Endothelial cell of umbilical vein (primary cell): Measurements from ENCODE around the gene TLR8. TPM values are rescaled to one million over a fixed set of nuclear protein-coding genes. Genes with fewer than 3 reads are reported as not detected.

ENCODE experiments used
- BruUV-seq: library from RNA; stranded (reverse); fragments of 400-500 nt; replicated peaks from 2 replicates; lab custom pipeline; 2021; lab: Mats Ljungman, UMichigan
- CTCF ChIA-PET: fragments of 300-600, 350-600 bp; sonication (Branson Sonifier 250); formaldehyde crosslinking; loops from one replicate; lab custom pipeline; 2021; ENCODE audit warnings: antibody characterized with exemption, inconsistent platforms; lab: Charles Lee
- POLR2A ChIA-PET: fragments of 300-600, 350-600 bp; sonication (Branson Sonifier 250); formaldehyde crosslinking; loops from one replicate; lab custom pipeline; 2021; ENCODE audit warnings: antibody characterized with exemption, inconsistent platforms; lab: Charles Lee
- DNase-seq: peaks from one replicate; pipeline ENCODE4 v3.0.0-alpha.2; 2011; ENCODE audit warnings: low read depth, low spot score
- FAIRE-seq: peaks from 2 replicates; lab custom pipeline; 2011; peaks lifted over from hg19 to GRCh38; lab: Jason Lieb, UNC
- H2AFZ ChIP-seq: 2 replicates; pipeline ENCODE4 v1.6.0; 2012; ENCODE audit warnings: low read depth, low read length, control low read depth, inconsistent platforms
- H3K27ac ChIP-seq: 2 replicates; pipeline ENCODE4 v1.5.1; 2011; ENCODE audit warnings: low read depth, mild to moderate bottlenecking, control low read depth, low read length, moderate library complexity; ENCODE audit not compliant: insufficient read depth
- H3K27me3 ChIP-seq, 2 experiments: 2 replicates each; pipeline versions ENCODE4 v1.6.0 to v1.6.1; 2011; ENCODE audit warnings: low read length in 2 of 2, mixed read lengths in 1 of 2; ENCODE audit not compliant: control insufficient read depth in 2 of 2, insufficient read depth in 2 of 2
- H3K36me3 ChIP-seq, 2 experiments: 2 replicates in 1 of 2; 3 replicates in 1 of 2; pipeline ENCODE4 v1.5.1; 2011; ENCODE audit warnings: low read length in 2 of 2, mild to moderate bottlenecking in 1 of 2, moderate library complexity in 1 of 2; ENCODE audit not compliant: control insufficient read depth in 2 of 2, insufficient read depth in 2 of 2; ENCODE audit errors: extremely low read depth in 1 of 2
- H3K4me1 ChIP-seq: 3 replicates; pipeline ENCODE4 v1.5.1; 2011; ENCODE audit warnings: mild to moderate bottlenecking, low read length; ENCODE audit not compliant: control insufficient read depth, insufficient read depth; ENCODE audit errors: extremely low read depth
- H3K4me2 ChIP-seq: 2 replicates; pipeline ENCODE4 v1.6.1; 2011; ENCODE audit warnings: low read length, control low read depth, mixed read lengths; ENCODE audit not compliant: insufficient read depth
- H3K4me3 ChIP-seq, 3 experiments: fragments of 200-600 bp in 1 of 3; sonication (generic), shearing (Covaris generic) in 1 of 3; replicated peaks in 1 of 3; 2 replicates each; pipeline ENCODE4 v1.5.1; 2011 to 2016; ENCODE audit warnings: control low read depth in 3 of 3, low read length in 3 of 3, mild to moderate bottlenecking in 2 of 3, inconsistent platforms in 1 of 3, low read depth in 1 of 3, moderate library complexity in 1 of 3; ENCODE audit not compliant: insufficient read depth in 1 of 3
- H3K79me2 ChIP-seq: 2 replicates; pipeline ENCODE4 v1.6.0; 2012; ENCODE audit warnings: low read length, inconsistent platforms; ENCODE audit not compliant: control insufficient read depth, insufficient read depth
- H3K9ac ChIP-seq: replicated peaks from 2 replicates; pipeline ENCODE3; 2011; ENCODE audit warnings: low read length, control low read depth; ENCODE audit not compliant: insufficient read depth; ENCODE audit errors: extremely low read depth
- H3K9me1 ChIP-seq: replicated peaks from 3 replicates; pipeline ENCODE4 v1.6.0; 2011; ENCODE audit warnings: mild to moderate bottlenecking, low read length; ENCODE audit not compliant: control insufficient read depth, insufficient read depth; ENCODE audit errors: extremely low read depth
- H3K9me3 ChIP-seq: replicated peaks from 2 replicates; pipeline ENCODE4 v1.5.1; 2012; ENCODE audit warnings: low read length, inconsistent platforms; ENCODE audit not compliant: control insufficient read depth, insufficient read depth
- H4K20me1 ChIP-seq: replicated peaks from 2 replicates; pipeline ENCODE3; 2011; ENCODE audit warnings: mild to moderate bottlenecking, low read length; ENCODE audit not compliant: control insufficient read depth, insufficient read depth; ENCODE audit errors: extremely low read depth
- EZH2 ChIP-seq: IDR thresholded peaks from 2 replicates; pipeline ENCODE4 v1.6.1; 2012; ENCODE audit warnings: borderline replicate concordance, low read depth, mild to moderate bottlenecking, moderate library complexity, low read length, inconsistent platforms; ENCODE audit not compliant: severe bottlenecking
- FOS ChIP-seq: IDR thresholded peaks from 2 replicates; pipeline ENCODE4 v1.6.1; 2011; ENCODE audit warnings: mild to moderate bottlenecking, low read length, moderate library complexity, borderline replicate concordance; ENCODE audit not compliant: insufficient read depth
- GATA2 ChIP-seq: IDR thresholded peaks from 2 replicates; pipeline ENCODE4 v1.7.0; 2011; ENCODE audit warnings: low read depth, mild to moderate bottlenecking, moderate library complexity, mixed read lengths, low read length; ENCODE audit not compliant: insufficient read length, insufficient read depth
- JUN ChIP-seq: IDR thresholded peaks from 2 replicates; pipeline ENCODE4 v1.6.1; 2011; ENCODE audit warnings: borderline replicate concordance, low read depth; ENCODE audit not compliant: insufficient read length, insufficient read depth
- MYC ChIP-seq: IDR thresholded peaks from one replicate; pipeline ENCODE4 v1.6.1; 2011; ENCODE audit warnings: mild to moderate bottlenecking, low read depth, low read length
- POLR2A ChIP-seq: IDR thresholded peaks from 2 replicates; pipeline ENCODE4 v1.6.1; 2012; ENCODE audit warnings: low read depth, mild to moderate bottlenecking, control low read depth, low read length
- POLR2AphosphoS5 ChIP-seq: IDR thresholded peaks from 2 replicates; pipeline ENCODE4 v1.6.1; 2012; ENCODE audit warnings: low read depth, mild to moderate bottlenecking, control low read depth, low read length, moderate library complexity; ENCODE audit not compliant: insufficient read depth
- dilution Hi-C: fragments of 300-500 bp; cut with MboI; formaldehyde crosslinking; loops from one replicate; pipeline ENCODE4 v1.15.0; 2019; ENCODE audit warnings: low sequenced_read_pairs; ENCODE audit not compliant: extremely low pct_ligation_motif_present
- intact Hi-C: fragments of 100-400 bp; cut with micrococcal nuclease; formaldehyde crosslinking; loops from one replicate; pipeline ENCODE4 v1.10.0; 2022
- polyA plus RNA-seq, 4 experiments: library from polyadenylated mRNA; depleted of rRNA in 3 of 4; stranded (reverse) in 3 of 4; unstranded in 1 of 4; fragments of >200 nt; gene quantifications; 2 replicates each; pipeline versions ENCODE4 v1.2.1 to v1.2.3, GENCODE V29; 2011 to 2012; ENCODE audit warnings: missing spikeins in 1 of 4
- total RNA-seq: library from RNA; stranded (reverse); gene quantifications from 2 replicates; pipeline ENCODE4 v1.2.3, GENCODE V29; 2021
- TF ChIP-seq, protein P1 (sequence below): IDR thresholded peaks from 2 replicates; pipeline ENCODE4 v1.6.1; 2011; ENCODE audit not compliant: insufficient read depth, insufficient read length
- TF ChIP-seq, protein P2 (sequence below), 2 donors: IDR thresholded peaks; 1 replicate in 1 of 2; 2 replicates in 1 of 2; pipeline ENCODE4 v1.5.1; 2011; ENCODE audit warnings: low read length in 2 of 2, mild to moderate bottlenecking in 2 of 2, moderate library complexity in 2 of 2, control low read depth in 1 of 2, inconsistent platforms in 1 of 2, low read depth in 1 of 2; ENCODE audit not compliant: insufficient read depth in 1 of 2; ENCODE audit errors: extremely low read depth in 1 of 2

The TLR8 gene
- total and polyA plus RNA-seq, 2 donors (not counting 3 experiments of a cell fraction or from before 2014, with no cell fraction given): not detected

DNA sequence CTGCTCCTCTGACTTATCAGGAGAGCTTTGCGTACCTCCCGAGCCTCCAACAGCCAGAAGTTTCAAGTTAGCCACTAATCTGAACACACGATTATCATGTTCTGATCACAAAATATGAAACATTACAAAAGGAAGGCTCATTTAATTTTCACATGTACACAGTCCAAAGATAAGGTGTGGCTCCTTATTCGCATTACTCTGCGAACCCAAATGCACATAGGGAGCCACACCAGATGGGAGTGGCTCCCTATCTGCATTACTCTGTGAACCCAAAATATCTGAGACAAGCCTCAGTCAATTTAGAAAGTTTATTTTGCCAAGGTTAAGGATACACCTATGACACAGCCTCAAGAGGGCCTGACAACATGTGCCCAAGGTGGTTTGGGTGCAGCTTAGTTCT lies 28.4 kb downstream of the TLR8 start:
- Histone ChIP-seq H3K4me1 (no peaks in the 10 kb centered on the region), H3K4me3 (no peak overlapping the region), H3K79me2 (no peaks in the 10 kb centered on the region), H3K9ac (no peak overlapping the region), H3K27me3 (no peaks in the 10 kb centered on the region), H3K9me3 (no peaks in the 10 kb centered on the region), H4K20me1 (no peaks in the 10 kb centered on the region), H3K36me3 (no peaks in the 10 kb centered on the region), H3K9me1 (no peaks in the 10 kb centered on the region), H3K4me2 (no peak overlapping the region), H2AFZ (no peak overlapping the region), H3K27ac (no peak overlapping the region)
- intact Hi-C loops (no loop called here), dilution Hi-C loops (no loop called here)
- CTCF ChIA-PET: no interaction called here
- FAIRE-seq (no peak), DNase-seq (no peak)
- TF ChIP-seq EZH2 (no peak), MYC (no peak), POLR2AphosphoS5 (no peak), POLR2A (no peak), FOS (no peak), JUN (no peak), GATA2 (no peak)
- TF ChIP-seq, protein P1, sequence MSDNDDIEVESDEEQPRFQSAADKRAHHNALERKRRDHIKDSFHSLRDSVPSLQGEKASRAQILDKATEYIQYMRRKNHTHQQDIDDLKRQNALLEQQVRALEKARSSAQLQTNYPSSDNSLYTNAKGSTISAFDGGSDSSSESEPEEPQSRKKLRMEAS: no peak
- TF ChIP-seq, protein P2, sequence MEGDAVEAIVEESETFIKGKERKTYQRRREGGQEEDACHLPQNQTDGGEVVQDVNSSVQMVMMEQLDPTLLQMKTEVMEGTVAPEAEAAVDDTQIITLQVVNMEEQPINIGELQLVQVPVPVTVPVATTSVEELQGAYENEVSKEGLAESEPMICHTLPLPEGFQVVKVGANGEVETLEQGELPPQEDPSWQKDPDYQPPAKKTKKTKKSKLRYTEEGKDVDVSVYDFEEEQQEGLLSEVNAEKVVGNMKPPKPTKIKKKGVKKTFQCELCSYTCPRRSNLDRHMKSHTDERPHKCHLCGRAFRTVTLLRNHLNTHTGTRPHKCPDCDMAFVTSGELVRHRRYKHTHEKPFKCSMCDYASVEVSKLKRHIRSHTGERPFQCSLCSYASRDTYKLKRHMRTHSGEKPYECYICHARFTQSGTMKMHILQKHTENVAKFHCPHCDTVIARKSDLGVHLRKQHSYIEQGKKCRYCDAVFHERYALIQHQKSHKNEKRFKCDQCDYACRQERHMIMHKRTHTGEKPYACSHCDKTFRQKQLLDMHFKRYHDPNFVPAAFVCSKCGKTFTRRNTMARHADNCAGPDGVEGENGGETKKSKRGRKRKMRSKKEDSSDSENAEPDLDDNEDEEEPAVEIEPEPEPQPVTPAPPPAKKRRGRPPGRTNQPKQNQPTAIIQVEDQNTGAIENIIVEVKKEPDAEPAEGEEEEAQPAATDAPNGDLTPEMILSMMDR (IDR thresholded peaks at IDR 0.05; ENCODE audit: extremely low read depth in 1 of 2, insufficient read depth in 1 of 2, low read depth in 1 of 2, low read length in 2 of 2): no peak
- POLR2A ChIA-PET: no interaction called here
- no TSS peak for BruUV-seq
